IMR-90 (cell line): Measurements from ENCODE around the gene CAMK2D. TPM values are rescaled to one million over a fixed set of nuclear protein-coding genes. Genes with fewer than 3 reads are reported as not detected.

Source experiments
- ATAC-seq: fragments of 200-7000 bp; cut with Tn5 transposase; 2 replicates; pipeline ENCODE4 v1.9.1; 2020; ENCODE audit warnings: low read depth, mild to moderate bottlenecking, moderate library complexity
- BruUV-seq: library from RNA; stranded (reverse); fragments of 400-500 nt; replicated peaks from 2 replicates; lab custom pipeline; 2021; lab: Mats Ljungman, UMichigan
- CTCF ChIA-PET: fragments of 300-600 bp; formaldehyde crosslinking; extraction: SDS; loops from one replicate; lab custom pipeline; 2021; ENCODE audit warnings: antibody characterized with exemption; lab: Yijun Ruan, JAX
- POLR2A ChIA-PET: fragments of 300-600 bp; sonication (Branson Sonifier 250); formaldehyde crosslinking; loops from one replicate; lab custom pipeline; 2022; ENCODE audit warnings: antibody characterized with exemption; ENCODE audit not compliant: unreplicated experiment; lab: Charles Lee
- DNase-seq: peaks from one replicate; pipeline ENCODE4 v3.0.0; 2013
- H2AFZ ChIP-seq: replicated peaks from 2 replicates; pipeline ENCODE3; 2013; ENCODE audit warnings: low read length, mild to moderate bottlenecking; ENCODE audit not compliant: poor library complexity
- H2AK5ac ChIP-seq: 2 replicates; pipeline ENCODE4 v1.6.1; 2013; ENCODE audit warnings: low read depth, low read length, inconsistent platforms
- H2AK9ac ChIP-seq: replicated peaks from 2 replicates; pipeline ENCODE3; 2013; ENCODE audit warnings: mild to moderate bottlenecking, low read depth, low read length, moderate library complexity; ENCODE audit not compliant: poor library complexity
- H2BK120ac ChIP-seq: 2 replicates; pipeline ENCODE4 v1.6.1; 2013; ENCODE audit warnings: low read depth, low read length, inconsistent platforms
- H2BK15ac ChIP-seq: 3 replicates; pipeline ENCODE4 v1.6.1; 2013; ENCODE audit warnings: low read depth, low read length, inconsistent platforms
- H2BK20ac ChIP-seq: 2 replicates; pipeline ENCODE4 v1.6.1; 2013; ENCODE audit warnings: low read depth, mild to moderate bottlenecking, inconsistent platforms, low read length, moderate library complexity
- H2BK5ac ChIP-seq: 2 replicates; pipeline ENCODE4 v1.6.1; 2013; ENCODE audit warnings: mild to moderate bottlenecking, low read depth, low read length, inconsistent platforms; ENCODE audit not compliant: poor library complexity, severe bottlenecking
- H3K14ac ChIP-seq: replicated peaks from 2 replicates; pipeline ENCODE4 v1.6.1; 2013; ENCODE audit warnings: low read depth, low read length, inconsistent platforms
- H3K18ac ChIP-seq: 2 replicates; pipeline ENCODE4 v1.6.1; 2013; ENCODE audit warnings: low read depth, low read length, control low read depth
- H3K23ac ChIP-seq: 2 replicates; pipeline ENCODE4 v1.6.1; 2013; ENCODE audit warnings: low read depth, low read length, inconsistent platforms
- H3K27ac ChIP-seq: 2 replicates; pipeline ENCODE4 v1.5.1; 2013; ENCODE audit warnings: mild to moderate bottlenecking, control low read depth, low read length; ENCODE audit not compliant: insufficient read depth
- H3K27me3 ChIP-seq: 2 replicates; pipeline ENCODE4 v1.6.1; 2013; ENCODE audit warnings: low read length; ENCODE audit not compliant: control insufficient read depth, insufficient read depth
- H3K36me3 ChIP-seq: 2 replicates; pipeline ENCODE4 v1.6.1; 2013; ENCODE audit warnings: low read length, mixed read lengths; ENCODE audit not compliant: control insufficient read depth, insufficient read depth
- H3K4ac ChIP-seq: 2 replicates; pipeline ENCODE4 v1.6.1; 2013; ENCODE audit warnings: low read depth, low read length, inconsistent platforms
- H3K4me1 ChIP-seq: 2 replicates; pipeline ENCODE4 v1.6.1; 2013; ENCODE audit warnings: low read length, mixed read lengths; ENCODE audit not compliant: control insufficient read depth, insufficient read depth
- H3K4me2 ChIP-seq: 2 replicates; pipeline ENCODE4 v1.6.1; 2013; ENCODE audit warnings: low read depth, mild to moderate bottlenecking, control low read depth, low read length, moderate library complexity
- H3K4me3 ChIP-seq: 2 replicates; pipeline ENCODE4 v1.5.1; 2013; ENCODE audit warnings: low read depth, mild to moderate bottlenecking, control low read depth, low read length, moderate library complexity; ENCODE audit not compliant: insufficient read depth
- H3K56ac ChIP-seq: 2 replicates; pipeline ENCODE4 v1.6.1; 2013; ENCODE audit warnings: low read length, inconsistent platforms; ENCODE audit not compliant: insufficient read depth; ENCODE audit errors: extremely low read depth
- H3K79me1 ChIP-seq, 2 experiments: 2 replicates each; pipeline ENCODE4 v1.6.1; 2013; ENCODE audit warnings: low read length in 2 of 2, inconsistent platforms in 1 of 2, low read depth in 1 of 2
- H3K9ac ChIP-seq: 2 replicates; pipeline ENCODE4 v1.6.1; 2013; ENCODE audit warnings: low read depth, low read length, control low read depth
- H3K9me1 ChIP-seq: 2 replicates; pipeline ENCODE4 v1.6.1; 2013; ENCODE audit warnings: low read length, inconsistent platforms; ENCODE audit not compliant: insufficient read depth
- H3K9me3 ChIP-seq: 2 replicates; pipeline ENCODE4 v1.6.1; 2013; ENCODE audit warnings: low read length; ENCODE audit not compliant: control insufficient read depth, insufficient read depth
- H4K20me1 ChIP-seq: 2 replicates; pipeline ENCODE4 v1.6.1; 2013; ENCODE audit warnings: low read length, inconsistent platforms; ENCODE audit not compliant: insufficient read depth
- H4K5ac ChIP-seq: 2 replicates; pipeline ENCODE4 v1.6.1; 2013; ENCODE audit warnings: mild to moderate bottlenecking, low read depth, low read length, control low read depth
- H4K8ac ChIP-seq, 2 experiments: 2 replicates each; pipeline ENCODE4 v1.6.1; 2013; ENCODE audit warnings: low read depth in 2 of 2, low read length in 2 of 2, control low read depth in 1 of 2, inconsistent platforms in 1 of 2
- H4K91ac ChIP-seq: 2 replicates; pipeline ENCODE4 v1.6.1; 2013; ENCODE audit warnings: low read depth, low read length, inconsistent platforms; ENCODE audit not compliant: insufficient read depth
- CEBPB ChIP-seq: IDR thresholded peaks from 2 replicates; pipeline ENCODE4 v1.6.1; 2012; ENCODE audit warnings: low read depth, low read length, improper control_type of control experiment
- CHD1 ChIP-seq: IDR thresholded peaks from 2 replicates; pipeline ENCODE4 v1.6.1; 2012; ENCODE audit warnings: low read depth, low read length, improper control_type of control experiment
- CTCF ChIP-seq: conservative IDR thresholded peaks from 2 replicates; pipeline ENCODE4 v1.5.1; 2012; ENCODE audit warnings: mild to moderate bottlenecking, low read depth, low read length, improper control_type of control experiment
- MAFK ChIP-seq: IDR thresholded peaks from 2 replicates; pipeline ENCODE4 v1.6.1; 2012; ENCODE audit warnings: low read depth, low read length, improper control_type of control experiment
- MAZ ChIP-seq: IDR thresholded peaks from 2 replicates; pipeline ENCODE4 v1.6.1; 2012; ENCODE audit warnings: low read depth, mild to moderate bottlenecking, low read length, improper control_type of control experiment, moderate library complexity, borderline replicate concordance
- RCOR1 ChIP-seq: IDR thresholded peaks from 2 replicates; pipeline ENCODE4 v1.6.1; 2012; ENCODE audit warnings: mild to moderate bottlenecking, low read length, improper control_type of control experiment; ENCODE audit not compliant: insufficient replicate concordance
- WGBS, 2 experiments: methylation state at CpG; one replicate each; pipeline versions ENCODE4 v1.1.5 to v1.1.7; 2013; ENCODE audit warnings: missing lambda C conversion rate in 2 of 2; ENCODE audit not compliant: insufficient read length in 1 of 2; ENCODE audit errors: extremely low coverage in 2 of 2; 5-methylcytosine and 5-hydroxymethylcytosine counted together
- dilution Hi-C: fragments of 300-500 bp; cut with HindIII; formaldehyde crosslinking; loops from one replicate; pipeline ENCODE4 v1.14.3; 2018; ENCODE audit warnings: low sequenced_read_pairs; ENCODE audit not compliant: unreplicated experiment
- in situ Hi-C: fragments of 300-500 bp; cut with MboI; formaldehyde crosslinking; loops from 3 replicates; pipeline ENCODE4 v1.14.3; 2019; ENCODE audit warnings: low sequenced_read_pairs, inconsistent platforms, mixed read lengths
- intact Hi-C: fragments of 100-400 bp; cut with micrococcal nuclease; formaldehyde crosslinking; loops from 2 replicates; pipeline ENCODE4 v1.10.0; 2022
- polyA plus RNA-seq, 3 experiments: library from polyadenylated mRNA; depleted of rRNA; stranded (reverse); fragments of >200 nt; gene quantifications; 2 replicates each; pipeline ENCODE4 v1.2.3, GENCODE V29; 2012; ENCODE audit warnings: low replicate concordance in 1 of 3
- total RNA-seq: library from RNA; depleted of rRNA; stranded (reverse); fragments of >200 nt; gene quantifications from 2 replicates; pipeline ENCODE4 v1.2.3, GENCODE V29; 2012

The CAMK2D gene
- total and polyA plus RNA-seq, 2 of the 4 experiments (the other 2 are of a cell fraction), result 44.6 to 156 TPM

DNA sequence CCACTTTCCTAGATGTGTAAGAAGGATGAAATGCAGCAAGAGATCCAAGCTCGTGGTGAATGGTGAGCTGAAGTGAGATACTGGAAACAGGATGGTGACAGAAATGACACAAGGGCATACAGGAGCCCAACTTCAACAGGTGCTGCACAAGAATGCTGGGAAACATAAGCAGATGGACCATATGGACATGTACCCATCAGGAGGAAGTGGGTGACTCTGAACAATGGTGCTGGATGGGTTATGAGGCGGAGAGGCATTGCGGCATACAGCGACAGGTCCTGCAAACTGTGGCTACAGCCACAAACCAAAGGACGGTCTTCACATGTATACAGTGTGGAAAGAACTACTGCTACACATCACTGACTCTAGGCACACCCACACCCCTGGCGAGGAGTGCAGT lies 265.7 kb downstream of the CAMK2D start:
- no peak overlapping the region for H2AFZ ChIP-seq
- ATAC-seq (no peak), DNase-seq (no peak)
- no CpG with 5 or more reads among the region's 6 CpGs for WGBS, 2 experiments
- no peak overlapping the region for H3K4ac ChIP-seq
- no peak overlapping the region for H2AK9ac ChIP-seq
- H3K14ac ChIP-seq, result 0 out of 2 replicates have a peak overlapping the region, but pooled peaks have one; percentile 51
- peaks cover 11% of the 10 kb centered on the region for H3K36me3 ChIP-seq
- no peaks in the 10 kb centered on the region for H3K27me3 ChIP-seq
- no peak overlapping the region for H3K23ac ChIP-seq
- TF ChIP-seq RCOR1 (no peak), MAZ (no peak), CHD1 (no peak), CEBPB (no peak), MAFK (no peak), CTCF (no peak)
- dilution Hi-C loops (no loop called here), intact Hi-C loops (loop anchor here (2.0 kb wide), 1 partner anchor 13 kb away; no protein-coding TSS in a partner anchor), in situ Hi-C loops (no loop called here)
- CTCF ChIA-PET, result no interaction called here
- no peak overlapping the region for H3K56ac ChIP-seq
- H3K9ac ChIP-seq, result no peak overlapping the region
- POLR2A ChIA-PET, result no interaction called here
- peaks cover 0 to 4% of the 10 kb centered on the region in 2 experiments; a peak in 3 of 4 replicates for H3K79me1 ChIP-seq
- no peak overlapping the region for H3K4me3 ChIP-seq
- H3K18ac ChIP-seq, result no peak overlapping the region
- no peak overlapping the region for H4K8ac ChIP-seq
- no TSS peak for BruUV-seq
- no peaks in the 10 kb centered on the region for H4K20me1 ChIP-seq
- H2BK5ac ChIP-seq, result no peak overlapping the region
- H3K4me1 ChIP-seq, result no peaks in the 10 kb centered on the region; the same call in 1 of the 2 replicates
- peaks cover 6% of the 10 kb centered on the region; the same call in 1 of the 2 replicates for H3K9me1 ChIP-seq
- no peak overlapping the region for H2BK20ac ChIP-seq
- H2BK15ac ChIP-seq, result no peak overlapping the region
- no peak overlapping the region for H4K91ac ChIP-seq
- no peak overlapping the region for H3K27ac ChIP-seq
- no peak overlapping the region for H2AK5ac ChIP-seq
- no peak overlapping the region for H3K4me2 ChIP-seq
- H2BK120ac ChIP-seq, result no peak overlapping the region
- no peaks in the 10 kb centered on the region for H3K9me3 ChIP-seq
- H4K5ac ChIP-seq, result no peak overlapping the region
